HUES6 (cell line): ENCODE measurements around the gene CCDC92B.

Experiments
- H3K27ac ChIP-seq: 2 replicates; pipeline ENCODE4 v1.7.0; 2013; ENCODE audit warnings: low read depth, mild to moderate bottlenecking, low read length, inconsistent platforms
- H3K27me3 ChIP-seq: 2 replicates; pipeline ENCODE4 v1.6.1; 2013; ENCODE audit warnings: low read length; ENCODE audit not compliant: control insufficient read depth, insufficient read depth
- H3K36me3 ChIP-seq: 2 replicates; pipeline ENCODE4 v1.6.1; 2013; ENCODE audit warnings: low read length; ENCODE audit not compliant: control insufficient read depth, insufficient read depth
- H3K4me1 ChIP-seq: 2 replicates; pipeline ENCODE4 v1.6.1; 2013; ENCODE audit warnings: low read length; ENCODE audit not compliant: control insufficient read depth, insufficient read depth
- H3K4me3 ChIP-seq: 2 replicates; pipeline ENCODE4 v1.5.1; 2013; ENCODE audit warnings: low read depth, low read length
- H3K9ac ChIP-seq: one replicate; pipeline ENCODE4 v1.6.1; 2013; ENCODE audit warnings: mild to moderate bottlenecking, low read length
- H3K9me3 ChIP-seq: 2 replicates; pipeline ENCODE4 v1.6.1; 2013; ENCODE audit warnings: low read depth, low read length; ENCODE audit not compliant: control insufficient read depth, insufficient read depth

The CCDC92B gene

GRCh38 chr17:2749058-2749783 is at the start of gene CCDC92B:
CCDC92B (minus strand) TSS chr17:2749652; CDS start chr17:2735145, 14,507 bp downstream.
- peak within 1 kb of the TSS; percentile 15 for H3K9ac ChIP-seq
- H3K27me3 ChIP-seq: peaks cover 43% of the 10 kb centered on the region
- H3K4me3 ChIP-seq: peak within 1 kb of the TSS; percentile 69

GRCh38 chr17:2798678-2799077 is 49.2 kb upstream of the CCDC92B start:
- Histone ChIP-seq H3K36me3 (no peaks in the 10 kb centered on the region), H3K4me1 (peaks cover 14% of the 10 kb centered on the region), H3K9me3 (no peaks in the 10 kb centered on the region), H3K27ac (no peak overlapping the region), H3K27me3 (no peaks in the 10 kb centered on the region; the same call in 1 of the 2 replicates), H3K4me3 (peak overlapping the region; percentile 31; the same call in 1 of the 2 replicates), H3K9ac (no peak overlapping the region)

More at GRCh38 chr17:2749058-2749783, at the start of gene CCDC92B:
- Histone ChIP-seq H3K4me1 (peaks cover 4% of the 10 kb centered on the region), H3K9me3 (no peaks in the 10 kb centered on the region), H3K36me3 (no peaks in the 10 kb centered on the region), H3K27ac (no peak within 1 kb of the TSS)

GRCh38 chr17:2798188-2798587 is 48.7 kb upstream of the CCDC92B start:
- peaks cover 14% of the 10 kb centered on the region for H3K4me1 ChIP-seq
- no peak overlapping the region for H3K27ac ChIP-seq
- no peaks in the 10 kb centered on the region for H3K9me3 ChIP-seq
- H3K9ac ChIP-seq: no peak overlapping the region
- no peaks in the 10 kb centered on the region; the same call in 1 of the 2 replicates for H3K27me3 ChIP-seq
- no peaks in the 10 kb centered on the region for H3K36me3 ChIP-seq
- no peak overlapping the region for H3K4me3 ChIP-seq

DNA sequence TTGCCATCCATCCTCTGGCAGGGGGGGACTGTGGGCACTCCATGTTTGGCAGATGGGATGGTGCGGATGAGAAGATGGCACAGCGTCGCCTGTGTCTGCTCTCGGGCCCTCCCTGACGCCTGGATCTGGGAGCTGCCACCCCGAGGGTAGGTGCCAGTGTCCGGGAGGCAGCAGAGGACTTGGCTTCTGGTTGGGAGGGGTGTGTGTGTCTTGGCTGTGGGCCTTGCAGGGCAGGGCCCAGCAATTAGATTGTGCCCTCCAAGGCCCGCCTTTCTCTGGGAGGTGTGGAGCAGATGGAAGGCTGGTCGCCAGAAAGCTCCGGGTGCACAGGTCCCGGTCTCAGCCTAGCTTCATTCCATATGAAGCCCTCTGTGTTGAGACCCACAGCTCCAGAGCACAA is 48.2 kb upstream of the CCDC92B start:
- no peak overlapping the region for H3K4me3 ChIP-seq
- H3K36me3 ChIP-seq: no peaks in the 10 kb centered on the region
- peaks cover 14% of the 10 kb centered on the region for H3K4me1 ChIP-seq

GRCh38 chr17:2797226-2797625 is 47.8 kb upstream of the CCDC92B start:
- H3K27me3 ChIP-seq: no peaks in the 10 kb centered on the region; the same call in 1 of the 2 replicates
- no peak overlapping the region for H3K4me3 ChIP-seq

More for the DNA sequence above, 48.2 kb upstream of the CCDC92B start:
- Histone ChIP-seq H3K27me3 (no peaks in the 10 kb centered on the region; the same call in 1 of the 2 replicates), H3K27ac (no peak overlapping the region), H3K9ac (no peak overlapping the region), H3K9me3 (no peaks in the 10 kb centered on the region)

GRCh38 chr17:2796164-2797125 is 47.0 kb upstream of the CCDC92B start, which contains the start of gene RAP1GAP2:
RAP1GAP2 (plus strand) TSS chr17:2796438; CDS start chr17:2796528, 90 bp downstream.
- Histone ChIP-seq H3K36me3 (no peaks in the 10 kb centered on the region), H3K4me1 (peaks cover 14% of the 10 kb centered on the region), H3K9ac (no peak within 1 kb of the TSS), H3K4me3 (no peak within 1 kb of the TSS), H3K27ac (no peak within 1 kb of the TSS), H3K27me3 (no peaks in the 10 kb centered on the region; the same call in 1 of the 2 replicates), H3K9me3 (no peaks in the 10 kb centered on the region)

More at GRCh38 chr17:2797226-2797625, 47.8 kb upstream of the CCDC92B start:
- no peak overlapping the region for H3K9ac ChIP-seq
- H3K4me1 ChIP-seq: peaks cover 14% of the 10 kb centered on the region
- H3K27ac ChIP-seq: no peak overlapping the region
- H3K9me3 ChIP-seq: no peaks in the 10 kb centered on the region
- H3K36me3 ChIP-seq: no peaks in the 10 kb centered on the region

- Histone ChIP-seq H3K9ac (no peak overlapping the region), H3K9me3 (no peaks in the 10 kb centered on the region), H3K36me3 (no peaks in the 10 kb centered on the region), H3K4me1 (peaks cover 15% of the 10 kb centered on the region), H3K27me3 (no peaks in the 10 kb centered on the region; the same call in 1 of the 2 replicates), H3K27ac (no peak overlapping the region), H3K4me3 (no peak overlapping the region)
Observed at GRCh38 chr17:2795441-2796163, 46.1 kb upstream of the CCDC92B start.

DNA sequence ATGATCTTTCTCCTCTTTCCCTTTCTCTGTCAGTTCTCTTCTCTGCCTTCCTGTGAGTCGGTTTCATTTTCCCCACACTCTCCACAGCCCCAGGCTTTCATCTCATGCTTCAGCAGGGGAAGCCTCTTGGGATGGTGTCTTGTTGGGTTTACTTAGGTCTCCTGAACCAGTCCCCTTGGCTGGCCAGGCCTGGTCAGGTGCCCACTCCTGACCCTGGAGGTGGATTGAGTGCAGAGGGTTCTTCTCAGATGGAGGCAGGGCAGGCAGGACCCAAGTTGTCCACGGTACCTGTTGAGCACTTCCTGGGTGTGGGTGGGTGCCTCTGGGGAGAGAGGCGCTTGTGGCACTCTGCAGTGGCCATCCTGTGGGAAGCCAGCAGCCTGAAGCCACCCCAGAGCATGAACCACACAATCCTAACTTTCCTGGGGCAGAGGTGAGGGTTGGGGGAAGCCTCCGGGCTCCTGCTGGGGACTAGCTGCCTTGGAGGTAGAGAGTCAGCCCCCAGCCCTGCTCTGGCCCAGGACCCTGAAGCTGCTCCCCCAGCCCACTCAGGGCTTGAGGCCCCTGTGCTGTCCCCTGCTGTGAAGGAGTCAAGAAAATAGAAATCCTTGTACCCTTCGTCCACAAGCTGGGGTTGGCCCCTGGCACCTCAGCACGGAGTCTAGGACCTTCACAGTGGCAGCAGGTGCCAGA is 44.8 kb upstream of the CCDC92B start:
- no peak overlapping the region for H3K9ac ChIP-seq
- no peak overlapping the region for H3K27ac ChIP-seq
- no peak overlapping the region for H3K4me3 ChIP-seq
- H3K4me1 ChIP-seq: peaks cover 18% of the 10 kb centered on the region
- H3K36me3 ChIP-seq: no peaks in the 10 kb centered on the region
- no peaks in the 10 kb centered on the region; the same call in 1 of the 2 replicates for H3K27me3 ChIP-seq
- H3K9me3 ChIP-seq: no peaks in the 10 kb centered on the region

DNA sequence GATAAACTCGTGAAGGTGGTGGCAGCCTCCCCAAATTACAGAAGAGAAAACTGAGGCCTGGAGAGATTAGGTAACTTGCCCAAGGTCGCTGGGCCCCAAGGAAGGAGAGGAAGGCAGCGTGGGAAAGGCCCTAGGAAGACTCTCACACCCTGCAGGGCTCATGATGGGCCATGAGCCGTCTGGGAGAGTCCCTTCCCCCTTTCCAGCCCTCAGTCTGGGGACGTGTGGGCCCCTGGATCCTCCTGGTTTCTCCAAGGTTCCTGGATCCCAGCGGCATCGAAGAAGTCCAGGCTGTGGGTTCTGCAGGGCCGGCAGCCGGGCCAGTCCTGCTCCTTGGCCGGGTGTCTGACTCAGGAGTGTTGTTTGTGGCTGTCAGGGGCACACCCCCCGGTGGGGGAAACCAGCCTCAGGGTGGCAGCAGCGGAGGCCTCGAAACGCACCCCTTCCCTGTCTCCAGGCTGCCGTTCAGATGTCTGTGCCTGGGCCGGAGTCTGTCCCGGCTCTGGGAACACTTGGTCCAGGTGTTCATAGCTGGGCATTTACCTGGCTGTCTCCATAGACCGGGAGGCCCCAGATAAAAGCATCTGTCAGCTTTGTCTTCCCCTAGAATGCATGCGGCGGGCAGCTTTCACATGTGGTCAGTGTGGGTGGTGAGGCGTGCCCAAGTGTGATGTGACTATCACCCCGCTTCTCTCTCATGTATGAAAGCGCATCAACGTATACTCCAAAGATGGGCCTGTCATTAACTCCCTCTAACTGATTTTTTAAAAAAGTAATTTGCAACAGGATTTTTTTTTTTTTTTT is 43.1 kb upstream of the CCDC92B start:
- Histone ChIP-seq H3K27ac (no peak overlapping the region), H3K4me3 (no peak overlapping the region), H3K9ac (no peak overlapping the region), H3K9me3 (no peaks in the 10 kb centered on the region), H3K27me3 (no peaks in the 10 kb centered on the region), H3K4me1 (peaks cover 5% of the 10 kb centered on the region; the same call in 1 of the 2 replicates), H3K36me3 (no peaks in the 10 kb centered on the region)
